Daoy (cell line): ENCODE data around the gene PTPRM. TPM values are rescaled to one million over a fixed set of nuclear protein-coding genes. Genes with fewer than 3 reads are reported as not detected.

Experiments
- DNase-seq: peaks from one replicate; pipeline ENCODE4 v3.0.0-alpha.2; 2015; ENCODE audit warnings: low read depth
- total RNA-seq: library from RNA; depleted of rRNA; stranded (reverse); fragments of >200 nt; shearing (Covaris generic); gene quantifications from 2 replicates; pipeline ENCODE4 v1.2.3, GENCODE V29; 2014

PTPRM gene
- total RNA-seq, 1 experiment from 2014 or later: 13.0 TPM

- DNase-seq: no peak
Measured at GRCh38 chr18:7757175-7757574, 190.1 kb downstream of the PTPRM start.

- no peak for DNase-seq
Measured at GRCh38 chr18:7758764-7759163, 191.6 kb downstream of the PTPRM start.

GRCh38 chr18:7760967-7761948, 194.1 kb downstream of the PTPRM start:
- peak; percentile 7 for DNase-seq

GRCh38 chr18:7764405-7764804, 197.3 kb downstream of the PTPRM start:
- no peak for DNase-seq

GRCh38 chr18:7766346-7766745, 199.2 kb downstream of the PTPRM start:
- no peak for DNase-seq

GRCh38 chr18:7766817-7767216, 199.7 kb downstream of the PTPRM start:
- no peak for DNase-seq

- DNase-seq: no peak
Measured at GRCh38 chr18:7770908-7771307, 203.8 kb downstream of the PTPRM start.

GRCh38 chr18:7772510-7772888, 205.4 kb downstream of the PTPRM start:
- DNase-seq: no peak

- DNase-seq: no peak
Measured at GRCh38 chr18:7772951-7773350, 205.8 kb downstream of the PTPRM start.

GRCh38 chr18:7775128-7775527, 208.0 kb downstream of the PTPRM start:
- no peak for DNase-seq

- no peak for DNase-seq
Measured at GRCh38 chr18:7775843-7776242, 208.7 kb downstream of the PTPRM start.

- DNase-seq: peak; percentile 27
Measured at GRCh38 chr18:7778181-7778580, 211.1 kb downstream of the PTPRM start.

GRCh38 chr18:7779211-7779610, 212.1 kb downstream of the PTPRM start:
- peak; percentile 16 for DNase-seq

- no peak for DNase-seq
Measured at GRCh38 chr18:7784171-7784570, 217.1 kb downstream of the PTPRM start.

- no peak for DNase-seq
Measured at GRCh38 chr18:7786569-7786968, 219.5 kb downstream of the PTPRM start.

GRCh38 chr18:7787339-7787738, 220.2 kb downstream of the PTPRM start:
- no peak for DNase-seq

- DNase-seq: peak; percentile 11
Measured at GRCh38 chr18:7789856-7790552, 222.9 kb downstream of the PTPRM start.

GRCh38 chr18:7793100-7793499, 226.0 kb downstream of the PTPRM start:
- no peak for DNase-seq

GRCh38 chr18:7803956-7804469, 236.9 kb downstream of the PTPRM start:
- no peak for DNase-seq

GRCh38 chr18:7805096-7805495, 238.0 kb downstream of the PTPRM start:
- DNase-seq: no peak

GRCh38 chr18:7805880-7806279, 238.8 kb downstream of the PTPRM start:
- DNase-seq: no peak

- no peak for DNase-seq
Measured at GRCh38 chr18:7807936-7808453, 240.9 kb downstream of the PTPRM start.
